Erythroblast (primary cell): ENCODE data around the gene DUSP7.

Experiments
- GATA1 ChIP-seq: IDR thresholded peaks from 2 replicates; pipeline ENCODE4 v1.6.1; 2011; ENCODE audit warnings: low read depth, mild to moderate bottlenecking, control low read depth, low read length, moderate library complexity
- POLR2A ChIP-seq: IDR thresholded peaks from 2 replicates; pipeline ENCODE4 v1.6.1; 2011; ENCODE audit warnings: mild to moderate bottlenecking, low read length

DNA sequence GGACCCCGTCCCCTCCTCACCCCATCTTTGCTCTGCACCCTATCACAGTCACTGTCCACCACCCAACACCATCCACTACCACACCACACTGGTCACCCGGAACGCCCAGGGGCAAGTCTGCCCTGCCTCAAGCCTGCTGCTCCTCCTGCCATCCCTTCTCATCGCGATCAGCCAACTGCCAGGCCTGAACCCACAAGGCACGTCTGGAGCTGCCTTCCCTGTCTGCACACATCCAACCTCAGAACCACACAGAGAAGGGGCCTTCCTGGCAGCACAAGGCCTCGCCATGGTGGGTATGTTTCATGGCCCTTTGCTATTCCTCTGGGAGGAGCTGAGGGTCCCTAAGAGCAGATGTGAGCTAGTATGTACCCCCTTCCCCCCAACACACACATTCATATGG is 3.4 kb upstream of the DUSP7 start:
- TF ChIP-seq POLR2A: no peak
- no peak for TF ChIP-seq GATA1
